Upper lobe of left lung (tissue), 4 donors: ENCODE results near the gene SCN8A.

Experiments used
- EP300 ChIP-seq, 4 donors: sonication (generic); formaldehyde crosslinking; IDR thresholded peaks; one replicate each; pipeline ENCODE4 v1.5.1; 2017; ENCODE audit warnings: antibody characterized with exemption in 4 of 4, control low read depth in 2 of 4
- POLR2A ChIP-seq, 4 donors: fragments of 450-650 bp; IDR thresholded peaks; one replicate each; pipeline ENCODE4 v1.5.1; 2016 to 2017; ENCODE audit warnings: antibody characterized with exemption in 4 of 4, mild to moderate bottlenecking in 2 of 4
- POLR2AphosphoS5 ChIP-seq, 2 donors: sonication (generic); formaldehyde crosslinking; IDR thresholded peaks; one replicate each; pipeline ENCODE4 v1.5.1; 2017; ENCODE audit warnings: antibody characterized with exemption in 2 of 2
- TF ChIP-seq, protein P1 (sequence below), 6 experiments: fragments of 450-650 bp in 4 of 6; fragments of 200-600 bp in 2 of 6; sonication (generic) in 2 of 6; IDR thresholded peaks; one replicate each; pipeline ENCODE4 v1.5.1; 2016 to 2019; ENCODE audit warnings: antibody characterized with exemption in 6 of 6

DNA sequence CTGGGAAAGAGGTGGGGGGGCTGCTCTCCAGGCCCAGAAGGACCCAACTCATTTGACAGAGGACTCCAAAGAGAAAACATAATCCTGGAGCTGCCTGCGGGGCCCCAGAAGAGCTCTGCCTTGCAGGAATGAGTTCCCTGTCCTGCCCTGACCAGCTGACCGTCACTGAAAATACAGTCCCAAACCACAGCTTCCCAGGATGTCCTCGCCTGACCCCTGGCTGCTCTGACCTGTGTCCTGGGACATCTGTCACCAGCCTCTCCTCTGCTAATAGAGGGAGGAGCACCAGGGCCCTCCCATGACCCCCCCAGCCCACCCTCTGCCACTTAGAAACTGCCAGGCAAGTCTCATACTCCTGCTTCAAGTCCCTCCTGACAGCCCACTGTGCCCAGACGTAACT, 247.7 kb downstream of the SCN8A start:
- TF ChIP-seq, protein P1, sequence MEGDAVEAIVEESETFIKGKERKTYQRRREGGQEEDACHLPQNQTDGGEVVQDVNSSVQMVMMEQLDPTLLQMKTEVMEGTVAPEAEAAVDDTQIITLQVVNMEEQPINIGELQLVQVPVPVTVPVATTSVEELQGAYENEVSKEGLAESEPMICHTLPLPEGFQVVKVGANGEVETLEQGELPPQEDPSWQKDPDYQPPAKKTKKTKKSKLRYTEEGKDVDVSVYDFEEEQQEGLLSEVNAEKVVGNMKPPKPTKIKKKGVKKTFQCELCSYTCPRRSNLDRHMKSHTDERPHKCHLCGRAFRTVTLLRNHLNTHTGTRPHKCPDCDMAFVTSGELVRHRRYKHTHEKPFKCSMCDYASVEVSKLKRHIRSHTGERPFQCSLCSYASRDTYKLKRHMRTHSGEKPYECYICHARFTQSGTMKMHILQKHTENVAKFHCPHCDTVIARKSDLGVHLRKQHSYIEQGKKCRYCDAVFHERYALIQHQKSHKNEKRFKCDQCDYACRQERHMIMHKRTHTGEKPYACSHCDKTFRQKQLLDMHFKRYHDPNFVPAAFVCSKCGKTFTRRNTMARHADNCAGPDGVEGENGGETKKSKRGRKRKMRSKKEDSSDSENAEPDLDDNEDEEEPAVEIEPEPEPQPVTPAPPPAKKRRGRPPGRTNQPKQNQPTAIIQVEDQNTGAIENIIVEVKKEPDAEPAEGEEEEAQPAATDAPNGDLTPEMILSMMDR (IDR thresholded peaks at IDR 0.05), result no peak
- TF ChIP-seq POLR2A (IDR thresholded peaks at IDR 0.05), result no peak
- no peak for TF ChIP-seq POLR2AphosphoS5 (IDR thresholded peaks at IDR 0.05)
- TF ChIP-seq EP300 (IDR thresholded peaks at IDR 0.05), result no peak
